HG02870 (cell line): ENCODE measurements around the gene TRIM37.
A peak's percentile ranks its signal among the peaks of the same experiment; 100 is the strongest.

Experiments used
- ATAC-seq: cut with Tn5 transposase; IDR thresholded peaks from one replicate; pipeline ENCODE4 v1.9.1; 2021; ENCODE audit warnings: mild to moderate bottlenecking, moderate library complexity; ENCODE audit not compliant: unreplicated experiment

Gene TRIM37

DNA sequence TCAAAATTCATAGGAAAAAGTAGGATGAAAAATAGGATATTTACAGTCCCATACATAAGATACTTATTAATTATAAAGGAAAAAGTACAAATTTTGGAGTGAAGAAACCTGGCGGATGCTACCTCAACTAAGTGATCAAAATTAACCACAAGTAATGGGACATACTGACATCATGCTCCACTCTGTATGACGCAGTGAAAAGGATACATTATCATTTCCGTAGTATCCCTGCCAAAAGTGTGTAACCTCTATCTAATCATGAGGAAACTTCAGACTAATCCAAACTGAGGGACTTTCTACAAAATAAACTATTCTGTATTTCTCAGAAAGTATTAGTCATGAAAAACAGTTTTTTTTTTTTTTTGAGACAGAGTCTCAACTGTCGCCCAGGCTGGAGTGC lies 60.5 kb downstream of the TRIM37 start:
- ATAC-seq: no peak

GRCh38 chr17:59038734-59039133 lies 67.9 kb downstream of the TRIM37 start:
- ATAC-seq: no peak

- no peak for ATAC-seq
Measured at GRCh38 chr17:59037960-59038359, 68.7 kb downstream of the TRIM37 start.

DNA sequence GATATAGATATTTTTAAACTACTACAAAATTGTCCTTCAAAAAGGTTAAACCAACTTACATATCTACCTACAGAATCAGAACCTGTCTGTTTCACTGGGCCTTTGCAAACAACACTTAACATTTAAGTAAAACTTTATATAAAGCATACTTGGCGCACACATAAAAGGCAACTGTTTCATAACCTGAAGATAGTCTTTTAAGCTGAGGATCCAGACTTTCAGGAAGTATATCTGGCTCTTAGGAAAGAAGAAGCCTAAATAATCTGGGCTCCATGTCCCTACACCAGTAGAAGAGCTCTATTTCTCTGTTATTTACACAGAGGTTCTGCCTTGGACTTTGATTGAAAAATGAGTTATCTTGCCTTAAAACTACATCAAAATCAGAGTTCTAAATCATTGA lies 75.9 kb downstream of the TRIM37 start:
- ATAC-seq: no peak

GRCh38 chr17:59028328-59028727 lies 78.4 kb downstream of the TRIM37 start:
- ATAC-seq: no peak

GRCh38 chr17:59027750-59028149 lies 78.9 kb downstream of the TRIM37 start:
- no peak for ATAC-seq

DNA sequence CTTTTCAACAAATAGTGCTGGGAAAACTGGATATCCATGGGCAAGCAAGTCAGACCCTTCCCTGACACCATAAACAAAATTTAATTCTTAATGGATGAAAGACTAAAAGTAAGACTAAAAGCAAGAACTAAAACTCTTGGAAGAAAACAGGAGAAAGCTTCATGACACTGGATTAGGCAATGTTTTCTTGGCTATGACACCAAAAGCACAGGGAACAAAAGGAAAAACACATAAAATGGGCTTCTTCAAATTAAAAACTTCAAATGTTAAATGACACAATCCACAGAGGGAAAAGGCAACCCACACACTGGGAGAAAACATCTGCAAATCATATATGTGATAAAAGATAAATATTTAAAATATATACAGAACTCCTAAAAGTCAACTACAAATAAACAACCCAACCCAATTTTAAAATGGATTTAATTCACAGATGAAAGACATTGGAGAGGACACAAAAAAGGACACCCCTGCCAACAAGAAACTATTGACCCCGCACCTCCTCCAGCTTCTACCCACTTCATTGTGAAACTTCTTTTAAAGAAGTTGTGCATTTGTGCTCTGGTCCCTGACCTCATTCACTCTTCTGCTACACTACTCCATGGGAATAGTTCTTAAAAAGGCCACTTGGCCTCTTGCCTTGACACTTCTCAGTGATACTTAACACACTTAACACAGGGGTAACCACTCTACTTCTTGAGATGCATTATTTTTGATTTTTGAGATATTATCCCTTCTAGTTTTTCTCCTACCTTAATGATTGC lies 80.3 kb downstream of the TRIM37 start:
- no peak for ATAC-seq

DNA sequence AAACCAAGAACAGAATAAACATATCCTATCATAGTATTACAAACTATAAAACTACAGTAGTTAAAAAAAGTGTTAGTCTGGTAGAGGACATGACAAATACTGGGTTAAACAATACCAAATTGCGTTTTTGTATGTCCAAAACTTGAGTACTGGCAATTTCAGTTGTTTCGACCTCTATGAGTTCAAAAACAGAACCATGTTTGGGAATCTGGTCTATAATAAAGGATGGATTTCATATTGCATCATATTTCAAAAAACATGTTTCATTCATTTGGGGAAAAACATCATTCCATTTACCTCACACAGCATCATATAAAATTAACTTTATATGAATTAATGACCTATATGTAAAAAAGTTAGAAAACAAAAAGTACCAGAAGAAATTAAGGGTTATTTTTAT lies 81.8 kb downstream of the TRIM37 start:
- no peak for ATAC-seq

- ATAC-seq: no peak
Measured at GRCh38 chr17:59018019-59018418, 88.7 kb downstream of the TRIM37 start.

DNA sequence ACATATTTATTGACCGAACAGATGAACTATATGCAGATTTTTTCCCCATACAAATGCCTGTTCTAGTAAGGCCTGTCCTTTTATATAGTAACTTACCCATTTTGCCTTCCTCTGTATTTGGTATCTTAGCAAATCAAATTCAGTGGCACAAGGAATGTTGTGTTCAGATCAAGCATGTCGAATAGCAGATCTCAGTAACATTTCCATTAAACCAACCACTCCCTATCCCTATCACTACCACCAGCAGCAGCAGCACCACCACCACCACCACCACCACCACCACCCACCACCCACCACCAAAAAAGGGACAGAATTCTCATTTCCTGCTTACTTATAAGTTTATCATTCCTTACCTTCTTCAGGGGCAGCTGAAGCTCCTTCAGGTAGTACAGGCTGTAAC lies 94.7 kb downstream of the TRIM37 start:
- ATAC-seq: no peak

DNA sequence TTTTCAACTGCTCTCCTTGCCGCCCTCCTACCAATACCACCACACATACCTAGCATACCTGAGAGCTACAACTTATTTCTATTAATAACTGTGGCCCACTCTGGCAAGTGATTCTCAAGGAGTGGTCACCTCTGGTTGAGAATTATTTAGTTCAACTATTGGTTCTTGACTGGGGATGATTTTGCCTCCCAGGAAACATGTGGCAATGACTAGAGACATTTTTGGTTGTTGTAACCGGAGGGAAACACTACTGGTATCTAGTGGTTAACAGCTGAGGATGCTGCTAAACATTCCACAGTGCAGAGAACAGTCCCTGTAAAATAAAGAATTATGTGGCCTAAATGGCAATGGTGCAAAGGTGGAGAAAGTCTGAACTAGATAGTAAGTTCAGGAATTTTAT lies 96.7 kb downstream of the TRIM37 start:
- ATAC-seq: no peak

DNA sequence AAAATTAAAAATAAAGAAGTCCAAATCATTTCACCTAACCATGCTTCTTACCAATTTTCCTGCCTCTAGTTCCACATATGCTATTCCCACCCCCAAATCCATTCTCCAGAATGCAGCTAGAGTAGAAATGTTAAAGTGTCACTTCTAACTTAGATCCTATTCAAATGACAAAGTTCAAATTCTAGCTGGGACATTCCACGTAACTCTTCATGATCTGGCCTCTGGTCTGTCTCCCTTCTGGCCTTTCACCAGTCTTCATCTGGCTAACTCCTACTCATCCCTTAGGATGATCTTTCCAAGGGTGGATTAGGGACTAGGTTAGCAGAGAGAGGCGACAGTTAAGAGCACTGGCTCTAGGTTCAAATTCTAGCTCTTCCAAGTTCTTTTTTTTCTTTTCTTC lies 97.9 kb downstream of the TRIM37 start:
- ATAC-seq: no peak

DNA sequence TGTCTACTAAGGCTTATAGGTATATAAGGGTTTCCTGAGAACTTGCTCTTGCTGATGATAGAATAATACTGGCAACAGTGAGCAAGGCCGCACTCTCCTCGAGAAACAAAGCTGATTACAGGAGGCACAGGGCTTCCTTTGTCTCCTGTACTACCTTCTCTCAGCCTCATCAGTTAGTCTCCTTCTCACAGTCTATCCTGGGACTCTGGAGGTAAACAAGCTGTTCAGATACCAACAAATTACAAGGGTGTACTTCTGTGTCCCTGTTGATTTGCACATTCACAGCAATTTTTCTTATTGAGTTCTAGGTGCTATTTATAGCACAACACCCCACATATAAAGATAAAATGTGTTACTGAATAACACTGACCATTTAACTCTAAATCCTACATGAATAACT lies 98.7 kb downstream of the TRIM37 start:
- ATAC-seq: no peak

DNA sequence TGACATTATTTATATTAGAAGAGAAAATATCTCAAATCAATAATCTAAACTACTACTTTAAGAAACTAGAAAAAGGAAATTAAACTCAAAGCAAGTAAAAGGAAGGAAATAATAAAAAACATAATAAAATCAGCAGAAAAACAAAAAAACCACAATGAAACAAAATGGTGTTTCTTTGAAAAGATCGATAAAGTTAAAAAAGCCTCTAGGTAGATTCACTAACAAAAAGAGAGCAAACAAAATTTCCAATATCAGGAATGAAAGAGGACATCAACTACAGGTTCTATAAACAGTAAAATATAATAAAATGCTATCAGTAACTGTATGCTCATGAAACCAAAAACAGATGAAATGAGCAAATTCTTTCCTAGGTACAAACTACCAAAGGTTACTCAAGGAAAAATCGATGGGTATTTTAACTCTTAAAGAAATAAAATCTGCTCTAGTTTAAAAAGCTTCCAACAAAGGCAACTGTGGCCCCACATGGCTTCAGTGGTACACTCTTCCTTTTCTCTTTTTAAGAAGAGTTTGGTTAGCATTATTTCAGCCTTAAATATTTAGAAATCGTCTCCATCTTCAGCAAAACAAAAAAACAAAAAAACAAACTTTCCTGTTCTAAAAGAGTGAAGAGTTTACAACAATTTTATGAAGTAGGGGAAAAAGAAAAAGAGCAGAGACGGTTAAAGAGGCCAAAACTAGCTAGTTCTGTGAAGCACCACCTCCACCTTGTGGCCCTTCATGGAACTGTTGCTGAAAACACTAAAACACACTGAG lies 102.2 kb downstream of the TRIM37 start:
- no peak for ATAC-seq

DNA sequence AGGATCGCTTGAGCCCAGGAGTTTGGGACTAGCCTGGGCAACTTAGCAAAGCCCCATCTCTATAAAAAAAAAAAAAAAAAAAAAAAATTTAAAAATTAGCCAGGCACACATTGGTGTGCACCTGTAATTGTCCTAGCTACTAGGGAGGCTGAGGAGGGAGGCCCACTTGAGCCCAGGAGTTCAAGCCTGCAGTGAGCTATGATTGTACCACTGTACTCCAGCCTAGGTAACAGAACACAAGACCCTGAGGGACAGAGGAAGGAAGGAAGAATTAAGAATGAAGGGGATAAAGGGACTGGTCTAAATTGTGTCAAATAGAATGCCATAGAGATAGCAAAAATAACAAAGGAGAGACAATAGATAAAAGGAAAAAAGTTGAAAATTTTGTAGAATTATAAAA lies 102.8 kb downstream of the TRIM37 start:
- no peak for ATAC-seq

DNA sequence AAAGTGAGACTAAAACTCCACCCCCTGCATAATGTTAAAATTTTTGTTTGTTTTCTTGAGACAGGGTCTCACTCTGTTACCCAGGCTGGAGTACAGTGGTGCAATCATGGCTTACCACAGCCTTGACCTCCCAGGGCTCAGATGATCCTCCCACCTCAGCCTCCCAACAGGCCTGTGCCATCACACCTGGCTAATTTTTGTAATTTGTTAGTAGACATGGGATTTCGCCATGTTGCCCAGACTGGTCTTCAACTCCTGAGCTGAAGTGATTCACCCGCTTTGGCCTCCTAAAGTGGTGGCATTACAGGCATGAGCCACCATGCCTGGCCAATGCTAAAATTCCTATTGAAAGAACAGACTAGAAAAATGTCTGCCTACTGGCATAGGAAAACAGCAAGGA lies 103.8 kb downstream of the TRIM37 start:
- ATAC-seq: no peak

DNA sequence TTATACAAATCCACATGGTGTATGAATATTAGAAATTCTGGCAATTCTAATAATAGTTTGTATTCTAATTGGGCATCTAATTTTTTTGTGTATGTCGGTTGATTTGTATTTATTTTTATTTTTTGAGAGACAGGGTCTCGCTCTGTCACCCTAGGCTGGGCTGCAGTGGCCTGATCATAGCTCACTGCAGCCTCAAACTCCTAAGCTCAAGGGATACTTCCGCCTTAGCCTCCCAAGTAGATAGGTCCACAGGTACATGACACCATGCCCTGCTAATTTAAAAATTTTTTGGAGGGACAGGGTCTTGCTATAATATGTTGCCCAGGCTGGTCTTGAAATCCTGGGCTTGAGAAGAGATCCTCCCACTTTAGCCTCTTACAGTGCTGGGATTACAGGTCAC lies 104.6 kb downstream of the TRIM37 start:
- ATAC-seq: no peak

- peak; percentile 94 for ATAC-seq
Measured at GRCh38 chr17:59001158-59001814, 105.4 kb downstream of the TRIM37 start.

DNA sequence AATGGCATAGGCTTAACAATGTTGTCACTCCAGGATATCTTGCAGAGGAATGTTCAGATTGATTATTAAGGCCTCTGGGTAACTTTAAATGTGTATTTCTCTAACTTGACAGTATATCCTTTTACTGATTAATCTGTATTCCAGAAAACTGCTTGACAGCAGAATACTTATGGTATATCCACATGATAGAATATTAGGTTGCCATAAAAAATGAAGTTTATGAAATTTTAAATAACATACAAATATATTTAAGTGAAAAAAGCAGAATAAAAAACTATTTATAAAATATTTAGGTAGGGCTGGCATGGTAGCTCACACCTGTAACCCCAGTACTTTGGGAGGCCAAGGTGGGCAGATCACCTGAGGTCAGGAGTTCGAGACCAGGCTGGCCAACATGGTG lies 106.7 kb downstream of the TRIM37 start:
- ATAC-seq: no peak

DNA sequence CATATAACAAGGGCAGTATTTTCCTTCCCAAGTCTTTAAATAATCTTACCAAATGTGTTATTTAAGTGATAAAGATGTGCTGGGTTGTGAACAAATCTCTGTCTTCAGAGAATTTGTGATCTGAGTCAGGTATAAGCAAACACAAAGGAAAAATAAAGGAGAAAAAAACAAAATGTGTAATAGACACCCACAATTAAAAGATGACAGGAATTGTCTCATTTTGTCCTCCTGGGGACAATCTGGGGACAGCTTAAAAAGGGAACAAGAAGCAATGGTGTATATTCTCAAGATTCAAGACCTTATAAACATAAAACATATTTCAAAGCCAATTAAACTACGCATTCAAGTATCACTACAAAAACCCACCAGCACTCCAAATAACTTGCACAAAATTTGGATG lies 107.2 kb downstream of the TRIM37 start:
- ATAC-seq: no peak

DNA sequence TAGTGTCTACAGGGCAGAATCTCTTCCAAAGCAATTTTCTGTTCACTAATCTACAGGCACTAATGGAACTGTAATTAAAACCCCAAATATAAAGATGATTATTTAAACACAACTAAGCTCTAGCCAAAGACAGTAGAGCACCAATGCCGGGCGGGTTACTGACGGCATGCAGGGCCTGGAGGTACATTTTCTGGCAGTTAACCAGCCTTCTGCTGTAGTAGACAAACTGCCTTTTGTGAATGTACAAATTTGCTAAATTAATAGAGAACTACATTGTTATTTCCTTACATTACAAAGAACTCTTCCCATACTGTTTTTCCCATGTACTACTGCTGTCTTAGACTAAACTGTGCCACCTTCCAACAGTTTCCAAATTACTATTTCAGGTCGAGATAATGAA lies 107.8 kb downstream of the TRIM37 start:
- no peak for ATAC-seq
